ENCODE data around the gene MSI2. TPM values are rescaled to one million over a fixed set of nuclear protein-coding genes. Genes with fewer than 3 reads are reported as not detected.

The MSI2 gene
- total and polyA plus RNA-seq, 2 experiments from 2014 or later: 4.3 to 17.9 TPM

GRCh38 chr17:57343717-57344116 lies 87.4 kb downstream of the MSI2 start:
- Histone ChIP-seq H3K36me3 (ENCODE audit: low read depth) (no peaks in the 10 kb centered on the region), H2AFZ (no peak overlapping the region), H3K27me3 (replicated peaks; ENCODE audit: insufficient read depth) (no peaks in the 10 kb centered on the region), H3K9me2 (ENCODE audit: insufficient read depth) (no peaks in the 10 kb centered on the region), H3K4me1 (ENCODE audit: insufficient read depth) (no peaks in the 10 kb centered on the region), H3K9me3 (ENCODE audit: low read depth) (no peaks in the 10 kb centered on the region), H4K20me1 (ENCODE audit: insufficient read depth) (no peaks in the 10 kb centered on the region), H3K4me3 (no peak overlapping the region), H3F3A (ENCODE audit: insufficient read depth) (no peaks in the 10 kb centered on the region), H3K27ac (no peak overlapping the region), H3K79me2 (ENCODE audit: insufficient read depth) (no peaks in the 10 kb centered on the region), H3K4me2 (ENCODE audit: unreplicated experiment) (no peak overlapping the region), H3K9ac (no peak overlapping the region)
- no peak for DNase-seq
- TF ChIP-seq EZH2phosphoT487 (IDR thresholded peaks at IDR 0.05; ENCODE audit: insufficient read depth, low read depth): no peak
- no peak for TF ChIP-seq EZH2 (IDR thresholded peaks at IDR 0.05; ENCODE audit: insufficient read depth, poor library complexity, severe bottlenecking)
- in situ Hi-C loops (cut with MboI): no loop called here
- 84 to 87% methylated on average over 5 of the region's 5 CpGs for WGBS, 2 experiments (ENCODE audit: low coverage in 1 of 2, low lambda C conversion rate in 2 of 2, missing lambda C conversion rate in 2 of 2)

- 95 to 97% methylated on average over 4 of the region's 4 CpGs for WGBS, 2 experiments (ENCODE audit: low coverage in 1 of 2, low lambda C conversion rate in 2 of 2, missing lambda C conversion rate in 2 of 2)
- Histone ChIP-seq H3K4me2 (ENCODE audit: unreplicated experiment) (no peak overlapping the region), H3K27ac (no peak overlapping the region), H4K20me1 (ENCODE audit: insufficient read depth) (no peaks in the 10 kb centered on the region), H3K36me3 (ENCODE audit: low read depth) (no peaks in the 10 kb centered on the region), H3K9me3 (ENCODE audit: low read depth) (no peaks in the 10 kb centered on the region), H3K4me3 (no peak overlapping the region), H3K27me3 (replicated peaks; ENCODE audit: insufficient read depth) (no peaks in the 10 kb centered on the region), H3K9ac (no peak overlapping the region), H3K4me1 (ENCODE audit: insufficient read depth) (no peaks in the 10 kb centered on the region), H3F3A (ENCODE audit: insufficient read depth) (no peaks in the 10 kb centered on the region), H2AFZ (no peak overlapping the region), H3K9me2 (ENCODE audit: insufficient read depth) (no peaks in the 10 kb centered on the region), H3K79me2 (ENCODE audit: insufficient read depth) (no peaks in the 10 kb centered on the region)
- in situ Hi-C loops (cut with MboI): no loop called here
- TF ChIP-seq EZH2phosphoT487 (IDR thresholded peaks at IDR 0.05; ENCODE audit: insufficient read depth, low read depth) (no peak), EZH2 (IDR thresholded peaks at IDR 0.05; ENCODE audit: insufficient read depth, poor library complexity, severe bottlenecking) (no peak)
- DNase-seq: no peak
Measured at GRCh38 chr17:57344261-57344660, 87.9 kb downstream of the MSI2 start.

- no peak overlapping the region for H3K27ac ChIP-seq
- no peaks in the 10 kb centered on the region for H3K36me3 ChIP-seq (ENCODE audit: low read depth)
- no peak overlapping the region for H2AFZ ChIP-seq
- WGBS, 2 experiments (ENCODE audit: low coverage in 1 of 2, low lambda C conversion rate in 2 of 2, missing lambda C conversion rate in 2 of 2): 87 to 90% methylated on average over 3 of the region's 3 CpGs
- H4K20me1 ChIP-seq (ENCODE audit: insufficient read depth): no peaks in the 10 kb centered on the region
- no peak overlapping the region for H3K4me2 ChIP-seq (ENCODE audit: unreplicated experiment)
- no peaks in the 10 kb centered on the region for H3K79me2 ChIP-seq (ENCODE audit: insufficient read depth)
- no peak overlapping the region for H3K4me3 ChIP-seq
- no peaks in the 10 kb centered on the region for H3F3A ChIP-seq (ENCODE audit: insufficient read depth)
- H3K9me3 ChIP-seq (ENCODE audit: low read depth): no peaks in the 10 kb centered on the region
- H3K4me1 ChIP-seq (ENCODE audit: insufficient read depth): no peaks in the 10 kb centered on the region
- in situ Hi-C loops (cut with MboI): no loop called here
- no peak for DNase-seq
- H3K27me3 ChIP-seq (replicated peaks; ENCODE audit: insufficient read depth): no peaks in the 10 kb centered on the region
- H3K9me2 ChIP-seq (ENCODE audit: insufficient read depth): no peaks in the 10 kb centered on the region
- TF ChIP-seq EZH2 (IDR thresholded peaks at IDR 0.05; ENCODE audit: insufficient read depth, poor library complexity, severe bottlenecking) (no peak), EZH2phosphoT487 (IDR thresholded peaks at IDR 0.05; ENCODE audit: insufficient read depth, low read depth) (no peak)
- no peak overlapping the region for H3K9ac ChIP-seq
Measured at GRCh38 chr17:57349541-57350247, 93.4 kb downstream of the MSI2 start.

DNA sequence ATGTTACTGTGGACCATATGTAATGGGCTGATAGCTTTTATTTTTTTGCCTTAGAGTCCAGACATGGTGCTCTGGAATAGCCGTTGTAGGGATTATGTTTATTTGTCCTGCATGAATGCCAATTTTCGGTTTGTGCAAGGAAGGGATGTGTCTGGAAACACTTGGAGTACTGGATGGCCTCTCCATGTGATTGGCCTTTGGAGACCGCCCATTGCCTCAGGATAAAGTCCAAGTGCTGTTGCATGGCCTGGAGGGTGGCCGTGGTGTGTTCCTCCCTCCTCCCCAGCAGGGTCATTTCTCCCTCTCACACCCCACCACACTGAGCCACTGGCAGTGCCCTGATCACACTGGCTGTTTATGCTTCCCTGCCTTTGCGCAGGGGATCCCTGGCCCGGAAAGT lies 93.9 kb downstream of the MSI2 start:
- H3K36me3 ChIP-seq (ENCODE audit: low read depth): no peaks in the 10 kb centered on the region
- H3K9me3 ChIP-seq (ENCODE audit: low read depth): no peaks in the 10 kb centered on the region
- no peaks in the 10 kb centered on the region for H3K79me2 ChIP-seq (ENCODE audit: insufficient read depth)
- DNase-seq: no peak
- H4K20me1 ChIP-seq (ENCODE audit: insufficient read depth): no peaks in the 10 kb centered on the region
- WGBS, 2 experiments (ENCODE audit: low coverage in 1 of 2, low lambda C conversion rate in 2 of 2, missing lambda C conversion rate in 2 of 2): 81 to 83% methylated on average over 6 of the region's 6 CpGs
- no peaks in the 10 kb centered on the region for H3K4me1 ChIP-seq (ENCODE audit: insufficient read depth)
- in situ Hi-C loops (cut with MboI): no loop called here
- H3K27me3 ChIP-seq (replicated peaks; ENCODE audit: insufficient read depth): no peaks in the 10 kb centered on the region
- no peaks in the 10 kb centered on the region for H3F3A ChIP-seq (ENCODE audit: insufficient read depth)
- no peaks in the 10 kb centered on the region for H3K9me2 ChIP-seq (ENCODE audit: insufficient read depth)
- TF ChIP-seq EZH2 (IDR thresholded peaks at IDR 0.05; ENCODE audit: insufficient read depth, poor library complexity, severe bottlenecking) (no peak), EZH2phosphoT487 (IDR thresholded peaks at IDR 0.05; ENCODE audit: insufficient read depth, low read depth) (no peak)
- no peak overlapping the region for H3K4me3 ChIP-seq
- H3K9ac ChIP-seq: no peak overlapping the region
- no peak overlapping the region for H3K27ac ChIP-seq
- no peak overlapping the region for H2AFZ ChIP-seq
- H3K4me2 ChIP-seq (ENCODE audit: unreplicated experiment): no peak overlapping the region

Data from GM23248 (cell line).